GM20000 (cell line): Measurements from ENCODE around the gene SGPP1.

Experiments used
- DNase-seq: peaks from one replicate; pipeline ENCODE4 v3.0.0; 2012; ENCODE audit warnings: low spot score
- CTCF ChIP-seq: IDR thresholded peaks from 2 replicates; pipeline ENCODE4 v1.5.1; 2012; ENCODE audit warnings: mild to moderate bottlenecking, control low read depth; ENCODE audit errors: extremely low read depth, missing control alignments

SGPP1 gene

GRCh38 chr14:63727736-63728728, at the start of gene SGPP1:
TSS of gene SGPP1 (minus strand) at chr14:63728065. CDS start at chr14:63727944, 121 bp downstream.
- peak; percentile 97 for DNase-seq
- TF ChIP-seq CTCF = peak; percentile 7

GRCh38 chr14:63777024-63777423, 49.2 kb upstream of the SGPP1 start:
- DNase-seq = no peak
- no peak for TF ChIP-seq CTCF

GRCh38 chr14:63773504-63773903, 45.6 kb upstream of the SGPP1 start:
- TF ChIP-seq CTCF = no peak
- no peak for DNase-seq

GRCh38 chr14:63770187-63770807, 42.4 kb upstream of the SGPP1 start:
- DNase-seq = peak; percentile 51

GRCh38 chr14:63766611-63767010, 38.7 kb upstream of the SGPP1 start:
- no peak for TF ChIP-seq CTCF
- no peak for DNase-seq

More at GRCh38 chr14:63770187-63770807, 42.4 kb upstream of the SGPP1 start:
- TF ChIP-seq CTCF = peak; percentile 49

GRCh38 chr14:63764620-63765139, 36.8 kb upstream of the SGPP1 start:
- no peak for TF ChIP-seq CTCF
- DNase-seq = no peak

- TF ChIP-seq CTCF = no peak
- no peak for DNase-seq
These were observed 36.2 kb upstream of the SGPP1 start for GRCh38 chr14:63764103-63764502.
